IPS-18c (cell line): Measurements from ENCODE around the gene PUS1.
"Not testable (repeated sequence)": the region's sequence is repeated elsewhere in the genome, so short reads cannot be mapped to it uniquely, and the experiment has no call there.

Experiments used
- H3K4me3 ChIP-seq: 2 replicates; pipeline ENCODE4 v1.7.0; 2013; ENCODE audit warnings: low read depth, mild to moderate bottlenecking, low read length, moderate library complexity; ENCODE audit not compliant: insufficient read depth
- H3K9me3 ChIP-seq: one replicate; pipeline ENCODE4 v1.6.1; 2013; ENCODE audit warnings: mild to moderate bottlenecking, low read length, moderate library complexity; ENCODE audit not compliant: control insufficient read depth, insufficient read depth

Gene PUS1

DNA sequence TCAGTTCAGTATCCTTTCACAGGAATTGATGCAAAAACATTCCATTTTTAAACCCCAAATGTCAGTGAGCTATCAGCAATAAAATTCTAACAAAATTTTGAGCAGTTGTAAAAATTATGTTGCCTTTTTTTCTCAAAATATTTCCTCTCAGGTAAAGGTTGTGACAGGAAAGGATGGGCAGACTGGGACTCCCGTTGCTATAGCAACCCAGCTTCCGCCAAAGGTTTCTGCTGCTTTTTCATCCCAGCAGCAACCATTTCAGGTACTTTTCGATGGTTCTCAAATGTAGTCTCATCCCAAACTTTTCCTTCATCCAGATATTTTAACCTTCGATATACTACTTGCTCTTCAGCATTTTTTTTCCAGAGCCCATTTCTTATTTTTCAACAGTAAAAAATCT is 34.3 kb downstream of the PUS1 start:
- Histone ChIP-seq H3K9me3 (peaks cover 2% of the 10 kb centered on the region), H3K4me3 (no peak overlapping the region)

DNA sequence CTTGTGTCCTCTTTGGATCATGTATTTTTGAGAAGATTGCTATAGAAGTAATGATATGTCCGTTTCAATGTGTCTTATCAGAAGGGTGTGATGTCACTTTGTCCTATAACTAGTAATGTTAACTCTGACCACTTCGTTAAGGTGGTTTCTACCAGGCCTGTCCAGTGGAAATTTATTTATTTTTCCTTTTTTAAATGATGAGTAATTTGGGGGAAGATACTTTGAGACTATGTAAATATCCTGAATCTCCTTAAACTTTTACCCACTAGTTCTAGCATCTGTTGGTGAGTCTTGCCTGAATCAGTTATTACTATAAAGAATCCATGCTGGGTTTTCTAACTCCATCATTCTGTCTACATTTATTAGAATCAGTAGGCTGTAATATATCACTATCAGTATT is 36.0 kb downstream of the PUS1 start:
- H3K4me3 ChIP-seq = no peak overlapping the region
- peaks cover 2% of the 10 kb centered on the region for H3K9me3 ChIP-seq

DNA sequence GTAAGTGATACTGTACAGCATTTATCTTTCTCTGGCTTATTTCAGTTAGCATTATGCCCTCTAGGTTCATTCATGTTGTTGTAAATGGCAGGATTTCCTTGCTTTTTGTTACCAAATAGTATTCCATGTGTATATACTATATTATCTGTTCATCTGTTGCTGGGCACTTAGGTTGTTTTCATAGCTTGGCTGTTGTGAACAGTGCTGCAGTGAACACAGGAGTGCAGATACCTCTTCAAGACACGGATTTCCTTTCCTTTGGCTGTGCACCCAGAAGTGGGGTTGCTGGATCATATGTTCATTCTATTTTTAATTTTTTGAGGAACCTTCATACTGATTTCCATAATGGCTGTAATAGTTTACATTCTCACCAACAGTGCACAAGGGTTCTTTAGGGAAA is 42.1 kb downstream of the PUS1 start:
- H3K4me3 ChIP-seq = no peak overlapping the region
- peaks cover 2% of the 10 kb centered on the region for H3K9me3 ChIP-seq

DNA sequence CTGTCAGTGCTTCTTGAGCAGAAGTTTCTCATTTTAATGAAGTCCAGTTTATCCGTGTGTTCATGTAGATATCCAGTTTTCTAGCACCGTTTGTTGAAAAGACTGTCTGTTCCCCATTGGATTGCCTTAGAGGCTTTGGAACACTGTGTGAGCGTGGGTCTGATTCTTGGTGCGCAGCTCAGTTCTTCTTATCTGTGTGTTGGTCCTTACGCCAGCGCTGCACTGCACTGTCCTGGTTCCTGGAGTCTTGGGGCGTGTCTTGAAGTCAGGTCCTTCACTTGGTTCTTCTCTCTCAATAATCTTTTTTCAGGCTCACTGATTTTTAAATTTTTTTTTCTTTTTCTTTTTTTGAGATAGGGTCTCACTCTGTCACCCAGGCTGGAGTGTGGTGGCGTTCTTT is 46.2 kb downstream of the PUS1 start:
- H3K9me3 ChIP-seq = no peaks in the 10 kb centered on the region
- H3K4me3 ChIP-seq = no peak overlapping the region

DNA sequence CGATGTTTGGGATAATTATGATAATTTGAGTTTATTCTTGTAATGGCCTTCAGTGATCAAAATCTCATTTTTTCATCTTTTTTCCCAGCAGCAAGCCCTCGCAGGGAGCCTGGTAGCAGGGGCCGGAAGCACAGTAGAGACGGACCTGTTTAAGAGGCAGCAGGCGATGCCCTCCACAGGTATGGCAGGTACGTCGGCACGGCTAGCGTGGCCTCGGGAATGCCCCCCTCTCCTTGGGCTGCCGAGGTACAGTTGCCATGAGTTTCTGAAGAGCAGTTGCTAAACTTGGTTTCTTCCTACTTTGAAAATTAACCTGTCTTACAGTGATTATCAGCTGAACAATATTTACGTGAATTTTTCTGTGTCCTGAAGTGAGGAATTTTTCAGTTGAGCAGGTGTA is 50.5 kb downstream of the PUS1 start:
- H3K9me3 ChIP-seq = no peaks in the 10 kb centered on the region
- H3K4me3 ChIP-seq = no peak overlapping the region

DNA sequence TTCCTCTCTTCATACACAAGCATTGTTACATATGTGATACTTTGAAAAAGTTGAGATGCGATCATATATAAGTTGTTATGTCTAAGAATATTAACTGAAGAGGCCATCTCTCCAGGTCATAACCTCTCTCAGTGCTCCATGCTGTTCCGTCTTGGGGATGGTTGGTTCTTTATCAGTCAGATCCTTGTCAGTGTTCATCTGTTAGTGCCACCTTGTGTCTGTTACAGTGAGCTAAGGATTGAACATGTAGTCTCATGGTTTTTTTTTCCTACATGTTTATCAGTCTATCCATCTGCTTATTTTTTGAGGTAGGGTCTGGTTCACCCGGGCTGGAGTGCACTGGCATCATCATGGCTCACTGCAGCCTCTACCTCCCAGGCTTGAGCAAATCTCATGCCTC is 51.2 kb downstream of the PUS1 start:
- Histone ChIP-seq H3K9me3 (no peaks in the 10 kb centered on the region), H3K4me3 (no peak overlapping the region)

DNA sequence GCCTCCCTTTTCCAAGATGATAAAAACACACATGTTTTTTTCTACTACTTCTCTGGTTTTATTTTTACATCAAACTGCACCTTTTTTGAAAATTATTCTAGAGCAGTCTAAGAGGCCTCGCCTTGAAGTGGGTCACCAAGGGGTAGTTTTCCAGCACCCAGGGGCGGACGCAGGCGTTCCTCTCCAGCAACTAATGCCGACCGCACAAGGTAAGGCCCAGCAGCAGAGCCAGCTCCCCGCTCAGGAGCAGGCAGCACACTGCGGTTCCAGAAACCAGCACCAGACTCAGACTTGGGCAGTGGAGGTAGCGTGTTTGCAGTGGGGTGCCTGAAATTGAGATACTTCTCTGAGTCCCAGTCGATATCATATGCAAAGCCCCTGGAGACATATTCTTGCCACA is 52.3 kb downstream of the PUS1 start:
- no peaks in the 10 kb centered on the region for H3K9me3 ChIP-seq
- H3K4me3 ChIP-seq = no peak overlapping the region

DNA sequence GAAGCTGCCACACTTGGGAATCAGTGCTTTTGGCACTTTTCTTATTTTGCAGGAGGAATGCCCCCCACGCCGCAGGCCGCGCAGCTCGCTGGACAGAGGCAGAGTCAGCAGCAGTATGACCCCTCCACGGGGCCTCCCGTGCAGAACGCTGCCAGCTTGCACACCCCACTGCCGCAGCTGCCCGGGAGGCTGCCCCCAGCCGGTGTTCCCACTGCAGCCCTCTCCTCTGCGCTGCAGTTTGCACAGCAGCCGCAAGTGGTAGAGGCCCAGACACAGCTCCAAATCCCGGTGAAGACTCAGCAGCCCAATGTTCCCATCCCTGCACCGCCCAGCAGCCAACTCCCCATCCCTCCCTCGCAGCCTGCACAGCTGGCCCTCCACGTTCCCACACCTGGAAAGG is 53.0 kb downstream of the PUS1 start:
- no peaks in the 10 kb centered on the region for H3K9me3 ChIP-seq
- no peak overlapping the region for H3K4me3 ChIP-seq

DNA sequence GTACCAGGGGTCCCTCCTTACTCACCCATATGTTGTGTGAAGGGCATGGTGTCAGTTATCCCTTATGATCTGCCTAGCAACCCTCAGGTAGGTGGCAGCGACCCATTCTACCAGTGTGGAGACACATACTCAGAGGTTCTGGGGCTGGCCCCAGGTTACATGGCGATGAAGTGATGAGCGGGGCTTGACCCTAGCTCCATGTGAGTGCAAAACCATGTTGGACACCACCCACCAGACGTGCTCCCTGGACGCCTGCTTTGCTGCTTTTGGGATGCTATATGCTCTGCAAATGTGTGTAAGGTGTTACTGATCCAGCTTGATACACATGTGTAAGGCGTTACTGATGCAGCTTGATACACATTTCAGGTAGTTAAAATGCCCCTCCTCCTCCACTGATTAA is 54.0 kb downstream of the PUS1 start:
- H3K9me3 ChIP-seq = no peaks in the 10 kb centered on the region
- no peak overlapping the region for H3K4me3 ChIP-seq

DNA sequence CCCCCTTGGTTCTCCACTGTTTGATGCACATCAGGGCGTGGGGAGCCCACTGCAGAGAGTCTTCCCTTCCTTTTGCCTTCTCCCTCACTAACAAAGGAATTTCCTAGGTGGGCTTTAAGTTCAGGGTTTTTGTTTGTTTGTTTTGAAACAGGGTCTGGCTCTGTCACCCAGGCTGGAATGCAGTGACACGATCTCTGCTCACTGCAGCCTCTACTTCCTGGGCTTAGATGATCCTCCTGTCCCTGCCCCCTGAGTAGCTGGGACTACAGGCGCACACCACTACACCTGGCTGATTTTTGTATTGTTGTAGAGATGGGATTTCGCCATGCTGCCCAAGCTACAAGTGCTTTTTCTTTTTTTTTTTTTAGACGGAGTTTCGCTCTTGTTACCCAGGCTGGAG is 54.5 kb downstream of the PUS1 start:
- H3K9me3 ChIP-seq = no peaks in the 10 kb centered on the region

DNA sequence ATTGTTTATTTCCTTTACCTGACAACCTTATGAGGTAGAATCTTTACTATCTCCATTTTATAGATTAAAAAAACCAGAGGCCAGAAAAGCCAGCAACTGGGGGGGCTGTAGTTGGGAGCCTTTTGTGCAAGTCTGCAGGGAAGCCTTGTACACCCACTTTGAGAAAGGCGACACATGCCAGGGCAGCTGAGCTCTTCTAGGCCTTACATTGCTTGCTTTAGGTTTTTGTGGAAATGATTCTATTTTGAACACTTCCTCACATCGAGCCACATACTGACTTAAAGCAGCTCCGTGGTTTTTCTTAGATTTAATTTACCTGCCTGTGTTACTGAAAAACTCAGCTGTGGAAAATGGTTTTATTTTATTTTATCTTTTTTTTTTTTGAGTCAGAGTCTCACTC is 55.3 kb downstream of the PUS1 start:
- Histone ChIP-seq H3K9me3 (no peaks in the 10 kb centered on the region), H3K4me3 (no peak overlapping the region)

More for the DNA sequence above, 54.5 kb downstream of the PUS1 start:
- H3K4me3 ChIP-seq = no peak overlapping the region

DNA sequence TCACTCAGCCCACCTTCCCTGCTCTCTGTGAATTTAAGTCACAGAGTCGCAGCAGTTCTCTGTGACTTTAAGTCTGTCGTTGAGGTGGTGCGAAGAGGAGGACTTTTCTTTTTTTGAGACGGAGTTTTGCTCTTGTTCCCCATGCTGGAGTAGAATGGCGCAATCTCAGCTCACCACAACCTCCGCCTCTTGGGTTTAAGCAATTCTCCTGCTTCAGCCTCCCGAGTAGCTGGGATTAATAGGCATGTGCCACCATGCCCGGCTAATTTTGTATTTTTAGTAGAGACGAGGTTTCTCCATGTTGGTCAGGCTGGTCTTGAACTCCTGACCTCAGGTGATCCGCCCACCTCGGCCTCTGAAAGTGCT is 56.4 kb downstream of the PUS1 start:
- not testable (repeated sequence) for H3K4me3 ChIP-seq, H3K9me3 ChIP-seq

DNA sequence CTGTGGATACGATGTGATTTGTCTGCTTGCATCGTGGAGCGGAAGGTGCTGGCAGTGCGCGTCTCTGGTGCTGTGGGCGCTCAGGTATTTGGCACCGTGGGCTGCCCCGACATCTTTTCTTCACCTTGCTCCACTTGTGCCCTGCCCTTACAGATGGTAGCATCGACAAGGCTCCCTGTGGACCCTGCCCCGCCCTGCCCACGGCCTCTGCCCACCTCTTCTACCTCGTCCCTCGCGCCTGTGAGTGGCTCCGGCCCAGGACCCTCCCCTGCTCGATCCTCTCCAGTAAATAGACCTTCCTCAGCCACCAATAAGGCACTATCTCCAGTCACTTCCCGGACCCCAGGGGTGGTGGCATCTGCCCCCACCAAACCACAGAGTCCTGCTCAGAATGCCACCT is 57.3 kb downstream of the PUS1 start:
- H3K4me3 ChIP-seq = no peak overlapping the region
- H3K9me3 ChIP-seq = peaks cover 2% of the 10 kb centered on the region

DNA sequence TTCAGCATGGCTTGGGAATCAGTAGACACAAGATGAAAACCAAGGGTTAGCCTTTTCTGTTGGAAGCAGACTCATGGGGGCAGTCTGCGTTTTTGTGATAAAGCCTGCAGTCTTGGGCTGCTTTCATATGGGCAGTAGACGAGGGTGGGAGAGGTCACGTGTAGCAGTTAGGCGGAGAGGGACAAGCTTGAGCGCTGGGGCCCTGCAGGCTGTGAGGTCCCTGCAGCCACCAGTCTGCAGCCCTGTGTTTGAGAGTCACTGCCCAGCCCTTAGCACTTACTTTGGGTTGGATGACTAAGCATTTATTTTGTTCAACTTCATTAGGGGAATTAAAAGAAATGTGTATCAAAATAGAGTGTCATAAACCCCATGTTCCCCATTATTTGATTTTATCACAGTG is 57.8 kb downstream of the PUS1 start:
- Histone ChIP-seq H3K9me3 (peaks cover 2% of the 10 kb centered on the region), H3K4me3 (no peak overlapping the region)

DNA sequence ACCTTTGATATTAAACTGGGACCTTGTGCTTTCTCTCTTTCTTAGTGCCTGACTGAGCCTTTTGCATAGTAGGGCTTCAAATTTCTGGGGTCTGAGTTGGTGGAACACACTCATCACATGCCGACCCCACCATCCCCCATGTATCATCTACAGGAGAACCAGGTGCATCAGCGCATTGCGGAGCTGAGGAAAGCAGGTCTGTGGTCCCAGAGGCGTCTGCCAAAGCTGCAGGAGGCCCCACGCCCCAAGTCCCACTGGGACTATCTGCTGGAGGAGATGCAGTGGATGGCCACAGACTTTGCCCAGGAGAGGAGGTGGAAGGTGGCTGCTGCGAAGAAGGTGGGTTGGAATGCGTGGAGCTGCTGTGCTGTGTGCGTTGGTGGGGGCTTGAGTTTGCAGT is 58.5 kb downstream of the PUS1 start:
- Histone ChIP-seq H3K4me3 (no peak overlapping the region), H3K9me3 (peaks cover 2% of the 10 kb centered on the region)

DNA sequence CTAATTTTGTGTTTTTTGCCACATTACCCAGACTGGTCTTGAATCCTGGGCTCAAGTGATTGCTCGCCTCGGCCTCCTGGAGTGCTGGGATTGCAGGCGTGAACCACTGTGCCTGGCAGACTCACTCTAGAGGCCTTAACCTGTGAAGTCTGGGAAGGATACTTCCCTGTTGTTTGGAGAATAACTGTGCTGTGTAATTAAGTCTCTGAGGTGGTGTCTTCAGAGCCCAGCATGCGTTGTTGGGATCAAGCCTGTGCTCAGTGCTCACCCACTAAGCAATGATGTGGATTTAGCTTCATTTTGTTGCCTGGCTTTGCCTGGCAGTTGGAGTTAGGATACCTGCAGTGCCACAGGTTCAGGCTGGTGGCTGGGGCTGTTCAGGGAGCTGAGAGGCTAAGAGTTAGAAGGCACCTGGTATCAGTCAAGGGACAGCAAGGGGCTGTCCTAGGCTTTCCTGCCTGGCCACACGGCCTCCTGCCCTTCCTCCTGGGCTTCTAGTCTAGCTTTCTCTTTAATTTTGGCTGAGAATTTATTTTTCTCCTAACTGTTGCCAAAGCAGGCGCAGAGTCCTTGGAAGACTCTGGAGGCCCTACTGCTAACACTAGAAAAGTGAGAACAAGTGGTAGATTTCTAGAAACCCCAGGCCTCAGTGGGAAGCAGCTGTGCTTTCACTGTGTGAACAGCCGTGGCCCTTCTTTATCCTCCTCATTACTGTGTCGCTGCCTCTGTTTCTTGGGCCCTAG is 59.1 kb downstream of the PUS1 start:
- Histone ChIP-seq H3K4me3 (no peak overlapping the region), H3K9me3 (peaks cover 2% of the 10 kb centered on the region)

DNA sequence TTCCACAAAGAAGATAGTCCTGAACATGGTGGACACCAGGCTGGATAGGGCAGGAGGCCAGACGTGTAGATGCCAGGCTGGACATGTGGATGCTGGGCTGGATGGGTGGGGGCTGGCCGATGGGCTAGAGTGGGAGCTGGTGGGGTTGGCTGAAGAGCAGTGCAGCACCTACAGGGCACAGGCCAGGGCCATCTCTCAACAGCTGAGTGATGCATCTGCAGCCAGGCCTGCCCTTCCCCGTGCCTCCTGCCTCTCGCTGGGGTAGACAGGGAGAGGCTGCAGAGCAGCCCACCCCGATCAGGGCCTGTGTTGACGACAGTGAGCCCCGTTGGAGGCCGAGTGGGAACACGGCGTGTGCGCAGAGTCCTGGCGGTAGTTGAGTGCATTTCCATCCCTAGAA is 59.9 kb downstream of the PUS1 start:
- peaks cover 2% of the 10 kb centered on the region for H3K9me3 ChIP-seq
- no peak overlapping the region for H3K4me3 ChIP-seq

DNA sequence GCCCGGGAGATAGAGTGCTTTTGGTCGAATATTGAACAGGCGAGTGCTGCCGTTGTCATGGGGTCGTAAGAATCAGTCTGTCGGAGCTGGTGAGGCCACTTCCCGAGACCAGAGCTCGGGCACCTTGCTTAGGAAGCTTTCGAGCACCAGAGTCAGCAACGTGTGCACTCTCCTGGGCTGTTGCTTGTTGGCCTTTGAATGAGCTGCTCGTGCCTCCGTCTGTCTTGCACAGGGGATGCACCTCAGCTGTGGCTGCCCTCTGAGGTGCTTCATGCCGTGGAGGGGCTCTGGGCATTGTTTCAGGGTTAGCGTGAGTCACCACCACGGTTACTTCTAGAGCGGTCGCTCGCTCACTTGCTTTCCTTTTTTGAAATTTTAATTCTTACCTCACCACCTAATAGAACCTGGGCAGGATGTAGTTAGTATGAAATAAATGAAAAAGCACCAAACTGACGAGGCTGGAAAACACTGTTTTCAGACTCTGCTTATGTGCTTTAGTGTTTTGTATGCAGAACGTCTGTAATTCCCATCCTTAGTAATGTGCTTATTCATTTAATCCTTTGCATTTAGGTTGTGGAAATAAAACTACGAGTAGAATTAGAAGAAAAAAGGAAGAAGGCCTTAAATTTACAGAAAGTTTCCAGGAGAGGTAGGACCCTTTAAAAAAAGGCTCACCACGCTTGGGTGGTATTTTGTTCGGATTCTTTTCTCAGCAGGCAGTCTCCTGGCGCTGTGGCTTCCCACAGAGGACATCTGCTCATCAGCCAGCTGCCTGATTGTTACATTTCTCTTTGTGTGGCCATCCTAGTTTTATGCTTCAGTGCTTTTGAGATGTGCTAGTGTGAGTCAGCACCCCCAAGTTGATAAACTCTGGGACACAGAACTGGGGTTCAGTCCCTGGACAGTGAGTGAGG is 61.2 kb downstream of the PUS1 start:
- H3K4me3 ChIP-seq = peak overlapping the region; percentile 24; the same call in 1 of the 2 replicates
- H3K9me3 ChIP-seq = peaks cover 2% of the 10 kb centered on the region
